HCT116 (cell line): ENCODE results near the gene NEK6. TPM values are rescaled to one million over a fixed set of nuclear protein-coding genes. Genes with fewer than 3 reads are reported as not detected.

Source experiments
- ATAC-seq: fragments of 200-7000 bp; cut with Tn5 transposase; 2 replicates; pipeline ENCODE4 v1.9.1; 2020; ENCODE audit warnings: mild to moderate bottlenecking, moderate library complexity
- BruUV-seq: library from RNA; stranded (reverse); fragments of 400-500 nt; replicated peaks from 2 replicates; lab custom pipeline; 2021; lab: Mats Ljungman, UMichigan
- CTCF ChIA-PET: fragments of 300-600 bp; sonication (Branson Sonifier 250); formaldehyde crosslinking; loops from one replicate; lab custom pipeline; 2021; ENCODE audit warnings: antibody characterized with exemption; lab: Charles Lee
- POLR2A ChIA-PET: fragments of 300-600, 350-600 bp; sonication (Branson Sonifier 250); formaldehyde crosslinking; loops from one replicate; lab custom pipeline; 2021; ENCODE audit warnings: antibody characterized with exemption; lab: Charles Lee
- RAD21 ChIA-PET, 2 experiments: fragments of 300-600 bp; sonication (Branson Sonifier 250); formaldehyde crosslinking; loops; one replicate each; lab custom pipeline; 2023; ENCODE audit warnings: low total read pairs in 2 of 2; ENCODE audit not compliant: uncharacterized antibody in 2 of 2, unreplicated experiment in 2 of 2, low non-redundant PET in 1 of 2; lab: Charles Lee
- DNase-seq: peaks from one replicate; pipeline ENCODE4 v3.0.0-alpha.2; 2010; ENCODE audit warnings: low read depth, low spot score
- H2AFZ ChIP-seq: fragments of 200-600 bp; shearing (Covaris generic), sonication (generic); 2 replicates; pipeline ENCODE4 v1.6.1; 2017; ENCODE audit warnings: low read depth, mixed run types, mixed read lengths, antibody characterized with exemption, low read length; ENCODE audit not compliant: poor library complexity, severe bottlenecking
- H3K27ac ChIP-seq: 2 replicates; pipeline ENCODE4 v1.5.1; 2012; ENCODE audit warnings: low read depth, low read length
- H3K27me3 ChIP-seq: fragments of 200-600 bp; sonication (generic); 2 replicates; pipeline ENCODE4 v1.6.1; 2016; ENCODE audit warnings: mixed run types, low read length, mixed read lengths; ENCODE audit not compliant: insufficient read depth
- H3K36me3 ChIP-seq, 2 experiments: fragments of 200-500 bp in 1 of 2; fragments of 200-600 bp in 1 of 2; sonication (Bioruptor generic) in 1 of 2; sonication (generic) in 1 of 2; 2 replicates each; pipeline versions ENCODE4 v1.5.1 to v1.6.1; 2014 to 2016; ENCODE audit warnings: low read length in 2 of 2, inconsistent platforms in 1 of 2, mixed read lengths in 1 of 2, mixed run types in 1 of 2; ENCODE audit not compliant: insufficient read depth in 2 of 2, control insufficient read depth in 1 of 2
- H3K4me1 ChIP-seq, 2 experiments: fragments of 200-600 bp in 1 of 2; sonication (generic) in 1 of 2; 2 replicates each; pipeline versions ENCODE4 v1.5.1 to v1.6.1; 2012 to 2017; ENCODE audit warnings: low read length in 2 of 2, inconsistent platforms in 1 of 2, mild to moderate bottlenecking in 1 of 2, mixed read lengths in 1 of 2, mixed run types in 1 of 2, moderate library complexity in 1 of 2; ENCODE audit not compliant: insufficient read depth in 2 of 2, control insufficient read depth in 1 of 2
- H3K4me2 ChIP-seq: fragments of 200-600 bp; sonication (generic); 2 replicates; pipeline ENCODE4 v1.6.1; 2017; ENCODE audit warnings: mixed run types, low read length, mixed read lengths
- H3K4me3 ChIP-seq, 2 experiments: fragments of 200-600 bp in 1 of 2; sonication (generic) in 1 of 2; replicated peaks in 1 of 2; 2 replicates each; pipeline ENCODE4 v1.5.1; 2011 to 2016; ENCODE audit warnings: low read length in 2 of 2, control low read depth in 1 of 2, low read depth in 1 of 2, mild to moderate bottlenecking in 1 of 2, mixed read lengths in 1 of 2, mixed run types in 1 of 2
- H3K79me2 ChIP-seq: fragments of 200-600 bp; sonication (generic); 2 replicates; pipeline ENCODE4 v1.6.1; 2017; ENCODE audit warnings: mild to moderate bottlenecking, mixed run types, low read length, moderate library complexity, mixed read lengths; ENCODE audit not compliant: insufficient read depth
- H3K9ac ChIP-seq: fragments of 200-600 bp; sonication (generic); 2 replicates; pipeline ENCODE4 v1.6.1; 2016; ENCODE audit warnings: low read length, mixed read lengths
- H3K9me2 ChIP-seq: fragments of 200-600 bp; sonication (generic), shearing (Covaris generic); 2 replicates; pipeline ENCODE4 v1.6.1; 2017; ENCODE audit warnings: mixed run types, mild to moderate bottlenecking, moderate library complexity; ENCODE audit not compliant: insufficient read depth
- H3K9me3 ChIP-seq, 2 experiments: fragments of 200-500 bp in 1 of 2; fragments of 200-600 bp in 1 of 2; sonication (Bioruptor generic) in 1 of 2; sonication (generic) in 1 of 2; 2 replicates each; pipeline ENCODE4 v1.6.1; 2014 to 2017; ENCODE audit warnings: low read length in 2 of 2, mixed read lengths in 2 of 2, inconsistent platforms in 1 of 2, low read depth in 1 of 2, mild to moderate bottlenecking in 1 of 2, mixed run types in 1 of 2, moderate library complexity in 1 of 2; ENCODE audit not compliant: control insufficient read depth in 1 of 2, insufficient read depth in 1 of 2
- H4K20me1 ChIP-seq: fragments of 200-600 bp; sonication (generic), shearing (Covaris generic); 2 replicates; pipeline ENCODE4 v1.6.1; 2017; ENCODE audit warnings: mixed run types, mild to moderate bottlenecking, moderate library complexity; ENCODE audit not compliant: insufficient read depth
- CBX3 ChIP-seq: IDR thresholded peaks from 2 replicates; pipeline ENCODE4 v1.6.1; 2012; ENCODE audit warnings: low read depth
- EGR1 ChIP-seq: IDR thresholded peaks from 2 replicates; pipeline ENCODE4 v1.6.1; 2012; ENCODE audit warnings: low read depth
- ELF1 ChIP-seq: IDR thresholded peaks from 2 replicates; pipeline ENCODE4 v1.6.1; 2012; ENCODE audit warnings: low read depth, borderline replicate concordance
- EZH2 ChIP-seq: fragments of 200-600 bp; sonication (generic); IDR thresholded peaks from 2 replicates; pipeline ENCODE4 v1.6.1; 2017; ENCODE audit warnings: antibody characterized with exemption, mixed run types
- EZH2phosphoT487 ChIP-seq: fragments of 200-600 bp; IDR thresholded peaks from 2 replicates; pipeline ENCODE4 v1.6.1; 2018; ENCODE audit warnings: antibody characterized with exemption, borderline replicate concordance
- FOSL1 ChIP-seq: IDR thresholded peaks from 2 replicates; pipeline ENCODE4 v1.6.1; 2012; ENCODE audit warnings: low read depth
- JUND ChIP-seq: IDR thresholded peaks from 2 replicates; pipeline ENCODE4 v1.6.1; 2012
- RAD21 ChIP-seq: IDR thresholded peaks from 2 replicates; pipeline ENCODE4 v1.6.1; 2012; ENCODE audit warnings: low read depth, mild to moderate bottlenecking
- SIN3A ChIP-seq: IDR thresholded peaks from 2 replicates; pipeline ENCODE4 v1.6.1; 2012; ENCODE audit warnings: low read depth
- SP1 ChIP-seq: IDR thresholded peaks from 2 replicates; pipeline ENCODE4 v1.6.1; 2012; ENCODE audit warnings: low read depth
- TCF7L2 ChIP-seq: IDR thresholded peaks from 2 replicates; pipeline ENCODE4 v1.7.0; 2011; ENCODE audit warnings: borderline replicate concordance, inconsistent platforms; ENCODE audit not compliant: insufficient read depth, insufficient read length; ENCODE audit errors: extremely low read depth
- YY1 ChIP-seq: IDR thresholded peaks from 2 replicates; pipeline ENCODE4 v1.6.1; 2011; ENCODE audit warnings: low read length, low read depth, moderate library complexity, mild to moderate bottlenecking; ENCODE audit not compliant: insufficient replicate concordance; ENCODE audit errors: extremely low read depth
- ZFX ChIP-seq: fragments of 450-650 bp; IDR thresholded peaks from 2 replicates; pipeline ENCODE4 v1.6.1; 2017
- intact Hi-C: fragments of 100-400 bp; cut with micrococcal nuclease; formaldehyde crosslinking; loops from 2 replicates; pipeline ENCODE4 v1.10.0; 2022
- total RNA-seq: library from RNA; stranded (reverse); gene quantifications from one replicate; pipeline ENCODE4 v1.2.1, GENCODE V29; 2021; ENCODE audit not compliant: unreplicated experiment
- TF ChIP-seq, protein P1 (sequence below): IDR thresholded peaks from 2 replicates; pipeline ENCODE4 v1.6.1; 2012; ENCODE audit warnings: low read depth
- TF ChIP-seq, protein P2 (sequence below): IDR thresholded peaks from 2 replicates; pipeline ENCODE4 v1.6.1; 2012
- TF ChIP-seq, protein P3 (sequence below): IDR thresholded peaks from 2 replicates; pipeline ENCODE4 v1.6.1; 2012
- TF ChIP-seq, protein P4 (sequence below): IDR thresholded peaks from 2 replicates; pipeline ENCODE4 v1.6.1; 2011; ENCODE audit warnings: mild to moderate bottlenecking, low read length, moderate library complexity; ENCODE audit not compliant: insufficient replicate concordance; ENCODE audit errors: extremely low read depth

NEK6 gene
- total RNA-seq, 1 experiment from 2014 or later = 40.8 TPM

DNA sequence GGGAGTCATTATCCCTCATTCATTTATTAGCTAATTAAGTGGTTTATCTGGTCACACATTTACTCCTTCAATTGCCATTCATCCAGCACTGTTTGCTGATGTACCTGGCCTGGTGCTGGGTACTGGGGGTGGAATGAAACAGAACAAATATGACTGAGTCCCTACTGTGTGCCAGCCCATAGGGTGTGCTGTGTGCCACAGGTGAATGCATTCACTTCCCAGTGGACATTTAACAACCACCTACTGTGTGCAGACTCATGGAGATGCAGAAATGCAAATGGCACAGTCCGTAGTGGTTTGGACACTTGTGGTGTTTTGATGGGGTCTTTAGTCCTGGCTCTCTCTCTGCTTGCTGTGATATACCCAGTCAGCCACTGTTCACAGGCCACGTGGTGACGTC lies 10.5 kb downstream of the NEK6 start (continued):
- TF ChIP-seq, protein P1, sequence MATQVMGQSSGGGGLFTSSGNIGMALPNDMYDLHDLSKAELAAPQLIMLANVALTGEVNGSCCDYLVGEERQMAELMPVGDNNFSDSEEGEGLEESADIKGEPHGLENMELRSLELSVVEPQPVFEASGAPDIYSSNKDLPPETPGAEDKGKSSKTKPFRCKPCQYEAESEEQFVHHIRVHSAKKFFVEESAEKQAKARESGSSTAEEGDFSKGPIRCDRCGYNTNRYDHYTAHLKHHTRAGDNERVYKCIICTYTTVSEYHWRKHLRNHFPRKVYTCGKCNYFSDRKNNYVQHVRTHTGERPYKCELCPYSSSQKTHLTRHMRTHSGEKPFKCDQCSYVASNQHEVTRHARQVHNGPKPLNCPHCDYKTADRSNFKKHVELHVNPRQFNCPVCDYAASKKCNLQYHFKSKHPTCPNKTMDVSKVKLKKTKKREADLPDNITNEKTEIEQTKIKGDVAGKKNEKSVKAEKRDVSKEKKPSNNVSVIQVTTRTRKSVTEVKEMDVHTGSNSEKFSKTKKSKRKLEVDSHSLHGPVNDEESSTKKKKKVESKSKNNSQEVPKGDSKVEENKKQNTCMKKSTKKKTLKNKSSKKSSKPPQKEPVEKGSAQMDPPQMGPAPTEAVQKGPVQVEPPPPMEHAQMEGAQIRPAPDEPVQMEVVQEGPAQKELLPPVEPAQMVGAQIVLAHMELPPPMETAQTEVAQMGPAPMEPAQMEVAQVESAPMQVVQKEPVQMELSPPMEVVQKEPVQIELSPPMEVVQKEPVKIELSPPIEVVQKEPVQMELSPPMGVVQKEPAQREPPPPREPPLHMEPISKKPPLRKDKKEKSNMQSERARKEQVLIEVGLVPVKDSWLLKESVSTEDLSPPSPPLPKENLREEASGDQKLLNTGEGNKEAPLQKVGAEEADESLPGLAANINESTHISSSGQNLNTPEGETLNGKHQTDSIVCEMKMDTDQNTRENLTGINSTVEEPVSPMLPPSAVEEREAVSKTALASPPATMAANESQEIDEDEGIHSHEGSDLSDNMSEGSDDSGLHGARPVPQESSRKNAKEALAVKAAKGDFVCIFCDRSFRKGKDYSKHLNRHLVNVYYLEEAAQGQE = no peak
- TF ChIP-seq RAD21 (no peak), CBX3 (no peak), SIN3A (no peak), SP1 (no peak), EZH2phosphoT487 (no peak)

DNA sequence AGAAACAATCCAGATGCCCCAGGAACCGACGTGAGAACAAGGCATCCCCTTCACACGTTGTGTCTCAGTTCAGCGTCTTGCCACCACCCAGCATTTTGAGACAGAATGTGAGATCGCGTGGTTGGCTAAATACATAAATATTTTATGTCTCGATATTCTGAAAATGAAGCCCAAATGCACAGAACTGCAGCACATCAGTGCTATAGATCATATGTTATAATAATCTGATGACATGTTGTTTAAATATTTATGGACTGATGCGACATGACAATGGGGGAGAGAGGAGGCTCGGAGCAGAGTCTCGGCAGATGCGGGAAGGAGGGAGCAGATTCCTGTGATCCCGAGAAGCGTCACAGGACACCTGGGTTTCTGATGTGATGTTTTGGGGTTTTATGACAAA lies 10.9 kb downstream of the NEK6 start:
- H4K20me1 ChIP-seq = peaks cover 14% of the 10 kb centered on the region; the same call in 1 of the 2 replicates
- H2AFZ ChIP-seq = no peak overlapping the region
- H3K4me2 ChIP-seq = no peak overlapping the region
- peaks cover 93% of the 10 kb centered on the region for H3K79me2 ChIP-seq
- ChIA-PET CTCF (no interaction called here), RAD21 (no interaction called here), POLR2A (no interaction called here)
- no peak for DNase-seq
- H3K9me2 ChIP-seq = no peaks in the 10 kb centered on the region
- no peak overlapping the region for H3K9ac ChIP-seq
- H3K27ac ChIP-seq = no peak overlapping the region
- no peak overlapping the region for H3K4me3 ChIP-seq
- no TSS peak for BruUV-seq
- no peak for ATAC-seq
- H3K36me3 ChIP-seq = no peaks in the 10 kb centered on the region
- H3K4me1 ChIP-seq = peaks cover 2 to 15% of the 10 kb centered on the region in 2 experiments; a peak in 1 of 4 replicates
- TF ChIP-seq SP1 = no peak
- TF ChIP-seq, protein P2, sequence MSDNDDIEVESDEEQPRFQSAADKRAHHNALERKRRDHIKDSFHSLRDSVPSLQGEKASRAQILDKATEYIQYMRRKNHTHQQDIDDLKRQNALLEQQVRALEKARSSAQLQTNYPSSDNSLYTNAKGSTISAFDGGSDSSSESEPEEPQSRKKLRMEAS = no peak
- no peak for TF ChIP-seq JUND
- no peak for TF ChIP-seq EGR1
- no peak for TF ChIP-seq FOSL1
- TF ChIP-seq EZH2 = no peak
- TF ChIP-seq, protein P3, sequence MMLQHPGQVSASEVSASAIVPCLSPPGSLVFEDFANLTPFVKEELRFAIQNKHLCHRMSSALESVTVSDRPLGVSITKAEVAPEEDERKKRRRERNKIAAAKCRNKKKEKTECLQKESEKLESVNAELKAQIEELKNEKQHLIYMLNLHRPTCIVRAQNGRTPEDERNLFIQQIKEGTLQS = no peak
- TF ChIP-seq ZFX = no peak
- no peak for TF ChIP-seq TCF7L2
- TF ChIP-seq, protein P1 = no peak
- TF ChIP-seq, protein P4, sequence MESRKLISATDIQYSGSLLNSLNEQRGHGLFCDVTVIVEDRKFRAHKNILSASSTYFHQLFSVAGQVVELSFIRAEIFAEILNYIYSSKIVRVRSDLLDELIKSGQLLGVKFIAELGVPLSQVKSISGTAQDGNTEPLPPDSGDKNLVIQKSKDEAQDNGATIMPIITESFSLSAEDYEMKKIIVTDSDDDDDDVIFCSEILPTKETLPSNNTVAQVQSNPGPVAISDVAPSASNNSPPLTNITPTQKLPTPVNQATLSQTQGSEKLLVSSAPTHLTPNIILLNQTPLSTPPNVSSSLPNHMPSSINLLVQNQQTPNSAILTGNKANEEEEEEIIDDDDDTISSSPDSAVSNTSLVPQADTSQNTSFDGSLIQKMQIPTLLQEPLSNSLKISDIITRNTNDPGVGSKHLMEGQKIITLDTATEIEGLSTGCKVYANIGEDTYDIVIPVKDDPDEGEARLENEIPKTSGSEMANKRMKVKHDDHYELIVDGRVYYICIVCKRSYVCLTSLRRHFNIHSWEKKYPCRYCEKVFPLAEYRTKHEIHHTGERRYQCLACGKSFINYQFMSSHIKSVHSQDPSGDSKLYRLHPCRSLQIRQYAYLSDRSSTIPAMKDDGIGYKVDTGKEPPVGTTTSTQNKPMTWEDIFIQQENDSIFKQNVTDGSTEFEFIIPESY = no peak
- no peak for TF ChIP-seq YY1
- TF ChIP-seq ELF1 = no peak
- TF ChIP-seq SIN3A = no peak
- TF ChIP-seq, all 23 proteins: peak for 0
- intact Hi-C loops = no loop called here
- Histone ChIP-seq H3K27me3 (no peaks in the 10 kb centered on the region), H3K9me3 (no peaks in the 10 kb centered on the region)
